Panc1 (cell line): Measurements from ENCODE around the gene INO80D. TPM values are rescaled to one million over a fixed set of nuclear protein-coding genes. Genes with fewer than 3 reads are reported as not detected.
"Not testable (repeated sequence)": the region's sequence is repeated elsewhere in the genome, so short reads cannot be mapped to it uniquely, and the experiment has no call there.

Experiments
- ATAC-seq: fragments of 200-7000 bp; cut with Tn5 transposase; 2 replicates; pipeline ENCODE4 v1.9.1; 2020; ENCODE audit warnings: mild to moderate bottlenecking, moderate library complexity
- BruUV-seq: library from RNA; stranded (reverse); fragments of 400-500 nt; replicated peaks from 2 replicates; lab custom pipeline; 2021; lab: Mats Ljungman, UMichigan
- CTCF ChIA-PET: fragments of 300-600 bp; sonication (Branson Sonifier 250); formaldehyde crosslinking; loops from one replicate; lab custom pipeline; 2022; ENCODE audit warnings: antibody characterized with exemption; lab: Charles Lee
- POLR2A ChIA-PET: fragments of 300-600 bp; sonication (Branson Sonifier 250); formaldehyde crosslinking; loops from one replicate; lab custom pipeline; 2022; ENCODE audit warnings: antibody characterized with exemption; lab: Charles Lee
- DNase-seq: peaks from one replicate; pipeline ENCODE4 v3.0.0-alpha.2; 2010; ENCODE audit warnings: low read depth, low spot score
- H3K27ac ChIP-seq: 2 replicates; pipeline ENCODE4 v1.5.1; 2011; ENCODE audit warnings: mild to moderate bottlenecking, low read length, inconsistent platforms
- H3K27me3 ChIP-seq: fragments of 200-500 bp; sonication (Bioruptor generic); 2 replicates; pipeline ENCODE4 v1.6.0; 2014; ENCODE audit warnings: low read length, inconsistent platforms; ENCODE audit not compliant: control insufficient read depth, insufficient read depth
- H3K36me3 ChIP-seq: fragments of 200-500 bp; sonication (Bioruptor generic); 2 replicates; pipeline ENCODE4 v1.5.1; 2014; ENCODE audit warnings: inconsistent platforms, mild to moderate bottlenecking, low read length, moderate library complexity; ENCODE audit not compliant: control insufficient read depth, insufficient read depth
- H3K4me1 ChIP-seq: 2 replicates; pipeline ENCODE4 v1.5.1; 2011; ENCODE audit warnings: inconsistent platforms, mild to moderate bottlenecking, low read length, moderate library complexity; ENCODE audit not compliant: control insufficient read depth, insufficient read depth
- H3K4me3 ChIP-seq, 2 experiments: 2 replicates each; pipeline ENCODE4 v1.5.1; 2011 to 2012; ENCODE audit warnings: low read depth in 2 of 2, low read length in 2 of 2, mild to moderate bottlenecking in 2 of 2, inconsistent platforms in 1 of 2, moderate library complexity in 1 of 2
- H3K9me3 ChIP-seq: fragments of 200-500 bp; sonication (Bioruptor generic); 2 replicates; pipeline ENCODE4 v1.5.1; 2014; ENCODE audit warnings: low read depth, mild to moderate bottlenecking, inconsistent platforms, low read length, moderate library complexity; ENCODE audit not compliant: control insufficient read depth, insufficient read depth
- POLR2AphosphoS5 ChIP-seq: IDR thresholded peaks from 2 replicates; pipeline ENCODE4 v1.6.1; 2012; ENCODE audit warnings: mild to moderate bottlenecking, low read depth, low read length, moderate library complexity
- SIN3A ChIP-seq: IDR thresholded peaks from 2 replicates; pipeline ENCODE4 v1.6.1; 2012; ENCODE audit warnings: low read depth, mild to moderate bottlenecking, low read length, moderate library complexity, borderline replicate concordance; ENCODE audit not compliant: insufficient read depth
- TCF7L2 ChIP-seq: IDR thresholded peaks from 2 replicates; pipeline ENCODE4 v1.6.1; 2011; ENCODE audit warnings: mild to moderate bottlenecking, low read depth, low read length, inconsistent platforms
- in situ Hi-C: cut with HindIII; loops from 2 replicates; pipeline ENCODE4 v1.10.0; 2016; ENCODE audit warnings: low sequenced_read_pairs, low pct_unique_long_range_greater_than_20kb
- intact Hi-C: fragments of 100-400 bp; cut with micrococcal nuclease; formaldehyde crosslinking; loops from one replicate; pipeline ENCODE4 v1.10.0; 2022; ENCODE audit not compliant: unreplicated experiment
- total RNA-seq: library from RNA; stranded (reverse); gene quantifications from one replicate; pipeline ENCODE4 v1.2.1, GENCODE V29; 2021; ENCODE audit not compliant: unreplicated experiment
- TF ChIP-seq, protein P1 (sequence below), 2 experiments: IDR thresholded peaks; 2 replicates each; pipeline ENCODE4 v1.6.1; 2011 to 2012; ENCODE audit warnings: low read depth in 2 of 2, control low read depth in 1 of 2, low read length in 1 of 2, mild to moderate bottlenecking in 1 of 2, moderate library complexity in 1 of 2; ENCODE audit not compliant: insufficient read depth in 1 of 2
- TF ChIP-seq, protein P2 (sequence below): fragments of 450-650 bp; IDR thresholded peaks from 2 replicates; pipeline ENCODE4 v1.5.1; 2017; ENCODE audit warnings: mild to moderate bottlenecking

The INO80D gene
- total RNA-seq, 1 experiment from 2014 or later, result 17.9 TPM

GRCh38 chr2:206105541-206105940 lies 19.6 kb upstream of the INO80D start:
- no TSS peak for BruUV-seq
- DNase-seq (no peak), ATAC-seq (no peak)
- in situ Hi-C loops (no loop called here), intact Hi-C loops (no loop called here)
- Histone ChIP-seq H3K36me3 (no peaks in the 10 kb centered on the region), H3K27me3 (no peaks in the 10 kb centered on the region), H3K4me3 (no peak overlapping the region), H3K9me3 (no peaks in the 10 kb centered on the region), H3K27ac (no peak overlapping the region), H3K4me1 (no peaks in the 10 kb centered on the region)
- ChIA-PET POLR2A (no interaction called here), CTCF (no interaction called here)
- TF ChIP-seq SIN3A (no peak), TCF7L2 (no peak), POLR2AphosphoS5 (no peak)
- TF ChIP-seq, protein P1, sequence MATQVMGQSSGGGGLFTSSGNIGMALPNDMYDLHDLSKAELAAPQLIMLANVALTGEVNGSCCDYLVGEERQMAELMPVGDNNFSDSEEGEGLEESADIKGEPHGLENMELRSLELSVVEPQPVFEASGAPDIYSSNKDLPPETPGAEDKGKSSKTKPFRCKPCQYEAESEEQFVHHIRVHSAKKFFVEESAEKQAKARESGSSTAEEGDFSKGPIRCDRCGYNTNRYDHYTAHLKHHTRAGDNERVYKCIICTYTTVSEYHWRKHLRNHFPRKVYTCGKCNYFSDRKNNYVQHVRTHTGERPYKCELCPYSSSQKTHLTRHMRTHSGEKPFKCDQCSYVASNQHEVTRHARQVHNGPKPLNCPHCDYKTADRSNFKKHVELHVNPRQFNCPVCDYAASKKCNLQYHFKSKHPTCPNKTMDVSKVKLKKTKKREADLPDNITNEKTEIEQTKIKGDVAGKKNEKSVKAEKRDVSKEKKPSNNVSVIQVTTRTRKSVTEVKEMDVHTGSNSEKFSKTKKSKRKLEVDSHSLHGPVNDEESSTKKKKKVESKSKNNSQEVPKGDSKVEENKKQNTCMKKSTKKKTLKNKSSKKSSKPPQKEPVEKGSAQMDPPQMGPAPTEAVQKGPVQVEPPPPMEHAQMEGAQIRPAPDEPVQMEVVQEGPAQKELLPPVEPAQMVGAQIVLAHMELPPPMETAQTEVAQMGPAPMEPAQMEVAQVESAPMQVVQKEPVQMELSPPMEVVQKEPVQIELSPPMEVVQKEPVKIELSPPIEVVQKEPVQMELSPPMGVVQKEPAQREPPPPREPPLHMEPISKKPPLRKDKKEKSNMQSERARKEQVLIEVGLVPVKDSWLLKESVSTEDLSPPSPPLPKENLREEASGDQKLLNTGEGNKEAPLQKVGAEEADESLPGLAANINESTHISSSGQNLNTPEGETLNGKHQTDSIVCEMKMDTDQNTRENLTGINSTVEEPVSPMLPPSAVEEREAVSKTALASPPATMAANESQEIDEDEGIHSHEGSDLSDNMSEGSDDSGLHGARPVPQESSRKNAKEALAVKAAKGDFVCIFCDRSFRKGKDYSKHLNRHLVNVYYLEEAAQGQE (IDR thresholded peaks at IDR 0.05; ENCODE audit: insufficient read depth in 1 of 2, low read depth in 2 of 2, low read length in 1 of 2), result no peak
- TF ChIP-seq, protein P2, sequence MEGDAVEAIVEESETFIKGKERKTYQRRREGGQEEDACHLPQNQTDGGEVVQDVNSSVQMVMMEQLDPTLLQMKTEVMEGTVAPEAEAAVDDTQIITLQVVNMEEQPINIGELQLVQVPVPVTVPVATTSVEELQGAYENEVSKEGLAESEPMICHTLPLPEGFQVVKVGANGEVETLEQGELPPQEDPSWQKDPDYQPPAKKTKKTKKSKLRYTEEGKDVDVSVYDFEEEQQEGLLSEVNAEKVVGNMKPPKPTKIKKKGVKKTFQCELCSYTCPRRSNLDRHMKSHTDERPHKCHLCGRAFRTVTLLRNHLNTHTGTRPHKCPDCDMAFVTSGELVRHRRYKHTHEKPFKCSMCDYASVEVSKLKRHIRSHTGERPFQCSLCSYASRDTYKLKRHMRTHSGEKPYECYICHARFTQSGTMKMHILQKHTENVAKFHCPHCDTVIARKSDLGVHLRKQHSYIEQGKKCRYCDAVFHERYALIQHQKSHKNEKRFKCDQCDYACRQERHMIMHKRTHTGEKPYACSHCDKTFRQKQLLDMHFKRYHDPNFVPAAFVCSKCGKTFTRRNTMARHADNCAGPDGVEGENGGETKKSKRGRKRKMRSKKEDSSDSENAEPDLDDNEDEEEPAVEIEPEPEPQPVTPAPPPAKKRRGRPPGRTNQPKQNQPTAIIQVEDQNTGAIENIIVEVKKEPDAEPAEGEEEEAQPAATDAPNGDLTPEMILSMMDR, result no peak

GRCh38 chr2:206105038-206105437 lies 19.1 kb upstream of the INO80D start:
- no peak for TF ChIP-seq POLR2AphosphoS5
- TF ChIP-seq TCF7L2, result no peak
- TF ChIP-seq, protein P2, result no peak
- no peak for TF ChIP-seq SIN3A
- TF ChIP-seq, protein P1 (IDR thresholded peaks at IDR 0.05; ENCODE audit: insufficient read depth in 1 of 2, low read depth in 2 of 2, low read length in 1 of 2), result no peak
- no peaks in the 10 kb centered on the region for H3K27me3 ChIP-seq
- H3K4me1 ChIP-seq, result no peaks in the 10 kb centered on the region
- intact Hi-C loops, result no loop called here
- ATAC-seq, result no peak
- BruUV-seq, result no TSS peak
- DNase-seq, result no peak
- no peak overlapping the region for H3K4me3 ChIP-seq
- ChIA-PET POLR2A (no interaction called here), CTCF (no interaction called here)
- H3K9me3 ChIP-seq, result no peaks in the 10 kb centered on the region
- H3K27ac ChIP-seq, result no peak overlapping the region
- in situ Hi-C loops, result no loop called here
- no peaks in the 10 kb centered on the region for H3K36me3 ChIP-seq

DNA sequence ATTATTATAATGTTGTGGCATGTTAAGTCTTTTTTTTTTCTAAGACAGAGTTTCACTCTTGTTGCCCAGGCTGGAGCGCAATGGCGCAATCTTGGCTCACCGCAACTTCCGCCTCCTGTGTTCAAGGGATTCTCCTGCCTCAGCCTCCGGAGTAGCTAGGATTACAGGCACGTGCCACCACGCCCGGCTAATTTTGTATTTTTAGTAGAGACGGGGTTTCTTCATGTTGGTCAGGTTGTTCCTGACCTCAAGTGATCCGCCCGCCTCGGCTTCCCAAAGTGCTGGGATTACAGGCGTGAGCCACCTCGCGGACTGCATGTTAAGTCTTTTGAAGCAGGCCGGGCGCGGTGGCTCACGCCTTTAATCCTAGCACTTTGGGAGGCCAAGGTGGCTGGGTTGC lies 12.9 kb upstream of the INO80D start:
- DNase-seq, H3K27me3 ChIP-seq, H3K36me3 ChIP-seq, H3K27ac ChIP-seq, CTCF ChIA-PET, ATAC-seq, H3K9me3 ChIP-seq, H3K4me3 ChIP-seq, H3K4me1 ChIP-seq, BruUV-seq, in situ Hi-C loops, intact Hi-C loops: not testable (repeated sequence)
- POLR2A ChIA-PET, result interaction anchor here (0.7 kb wide), 1 partner anchor 15 kb away, joined by 4 read pairs; no protein-coding TSS in a partner anchor
